GM18858 (cell line): ENCODE data around the gene HLA-DQA2.
"Not testable (repeated sequence)": the region's sequence is repeated elsewhere in the genome, so short reads cannot be mapped to it uniquely, and the experiment has no call there.

Experiments used
- ATAC-seq: cut with Tn5 transposase; IDR thresholded peaks from one replicate; pipeline ENCODE4 v1.9.1; 2021; ENCODE audit not compliant: unreplicated experiment

HLA-DQA2 gene

GRCh38 chr6:32775071-32775470 is 33.9 kb downstream of the HLA-DQA2 start:
- no peak for ATAC-seq

- ATAC-seq = no peak
Observed at GRCh38 chr6:32779036-32779435, 37.8 kb downstream of the HLA-DQA2 start.

- ATAC-seq = not testable (repeated sequence)
Observed at GRCh38 chr6:32782923-32783322, 41.7 kb downstream of the HLA-DQA2 start.

GRCh38 chr6:32785781-32786533 is 44.8 kb downstream of the HLA-DQA2 start:
- ATAC-seq = no peak

GRCh38 chr6:32790306-32790705 is 49.1 kb downstream of the HLA-DQA2 start:
- ATAC-seq = no peak

- no peak for ATAC-seq
Observed at GRCh38 chr6:32792901-32793435, 51.8 kb downstream of the HLA-DQA2 start.

- ATAC-seq = no peak
Observed at GRCh38 chr6:32794510-32794909, 53.3 kb downstream of the HLA-DQA2 start.
